Ovary (tissue), 9 donors: ENCODE results near the gene SH3TC2. TPM values are rescaled to one million over a fixed set of nuclear protein-coding genes. Genes with fewer than 3 reads are reported as not detected.

ENCODE experiments used
- DNase-seq, 5 donors: peaks; one replicate each; pipeline ENCODE4 v3.0.0-alpha.2; 2019 to 2020
- H3K27ac ChIP-seq, 2 donors: fragments of 200-600 bp; one replicate each; pipeline versions ENCODE4 v1.5.1 to v1.8.0; 2019 to 2022
- H3K27me3 ChIP-seq: fragments of 200-600 bp; one replicate; pipeline ENCODE4 v1.8.0; 2022
- H3K36me3 ChIP-seq: fragments of 200-600 bp; sonication (generic); one replicate; pipeline ENCODE4 v1.5.1; 2019
- H3K4me1 ChIP-seq: one replicate; pipeline ENCODE4 v1.8.1; 2013; ENCODE audit warnings: mild to moderate bottlenecking, moderate library complexity; ENCODE audit not compliant: insufficient read depth
- H3K4me3 ChIP-seq: fragments of 200-600 bp; sonication (generic); one replicate; pipeline ENCODE4 v1.5.1; 2017
- H3K9me3 ChIP-seq, 2 donors: fragments of 200-600 bp in 1 of 2; sonication (generic) in 1 of 2; one replicate each; pipeline versions ENCODE4 v1.5.1 to v1.8.1; 2013 to 2019; ENCODE audit warnings: mild to moderate bottlenecking in 1 of 2, moderate library complexity in 1 of 2
- CTCF ChIP-seq, 3 donors: fragments of 450-650 bp in 2 of 3; fragments of 200-600 bp in 1 of 3; IDR thresholded peaks; one replicate each; pipeline versions ENCODE4 v1.5.1 to v1.8.0; 2016 to 2022; ENCODE audit warnings: antibody characterized with exemption in 3 of 3, mild to moderate bottlenecking in 1 of 3
- EP300 ChIP-seq: sonication (generic); formaldehyde crosslinking; IDR thresholded peaks from one replicate; pipeline ENCODE4 v1.6.1; 2017; ENCODE audit warnings: antibody characterized with exemption
- POLR2A ChIP-seq: fragments of 450-650 bp; IDR thresholded peaks from one replicate; pipeline ENCODE4 v1.6.1; 2017; ENCODE audit warnings: antibody characterized with exemption, mild to moderate bottlenecking, moderate library complexity
- WGBS, 3 donors: extraction: QIAGEN DNeasy Blood & Tissue Kit in 1 of 3; methylation state at CpG; one replicate each; pipeline versions ENCODE4 v1.1.5 to v1.1.7; 2013 to 2017; 5-methylcytosine and 5-hydroxymethylcytosine counted together
- intact Hi-C, 4 donors: fragments of 100-400 bp; cut with DNase I; formaldehyde crosslinking; loops; one replicate each; pipeline versions ENCODE4 v1.11.0 to v1.15.1; 2022 to 2023
- polyA plus RNA-seq, 2 donors: library from polyadenylated mRNA; stranded (reverse); fragments of 200-250 nt in 1 of 2; fragments of 350-450 nt in 1 of 2; fragmentation: Illumina TruSeq in 1 of 2; extraction: RNeasy Lipid Tissue Mini Kit (QIAGEN cat#74804) in 1 of 2; gene quantifications; one replicate each; pipeline ENCODE4 v1.2.3, GENCODE V29; 2013 to 2014
- total RNA-seq, 7 donors: library from RNA; depleted of rRNA in 2 of 7; stranded (reverse); fragments of >200 nt in 2 of 7; fragmentation: NEBNext Ultra II Directional in 3 of 7; extraction: Animal tissue kit (Norgen Biotek cat#: 25700) in 3 of 7; gene quantifications; one replicate each; pipeline versions ENCODE4 v1.1.0 to v1.2.4, GENCODE V29; 2016 to 2023
- donor health status: DM: no; HTN: no; CAD: no; lungs with moderate emphysema.
- donor health status: DM: no; HTN: no; CAD: no.
- donor health status: Bipolar disorder and iron deficiency.
- donor health status: DM: yes; HTN: yes; CAD: no.
- donor health status: DM: no; HTN: no; CAD: no.
- donor health status: DM: yes; HTN: yes; CAD: no.

Gene SH3TC2
- total and polyA plus RNA-seq, 9 donors, result 0.18 to 0.80 (median 0.59) TPM

DNA sequence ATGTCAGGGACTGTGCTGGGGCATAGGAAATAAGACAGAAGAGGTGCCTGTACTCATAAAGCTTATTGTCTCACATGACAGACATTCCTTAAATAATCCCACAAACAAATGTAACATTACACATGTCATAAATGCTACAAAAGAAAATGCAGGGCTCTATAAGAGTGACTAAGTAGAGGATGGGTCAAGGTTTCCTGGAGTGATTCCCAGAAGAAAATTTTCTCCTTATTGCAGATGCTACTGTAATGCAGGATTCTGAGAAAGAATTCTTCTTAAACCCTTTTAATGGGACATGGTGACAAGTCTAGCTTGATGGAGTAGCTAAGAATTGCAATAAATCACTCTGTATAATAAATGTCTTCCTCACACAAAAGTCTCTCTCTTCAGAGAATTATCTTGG, 55.7 kb downstream of the SH3TC2 start:
- H3K4me3 ChIP-seq, result no peak overlapping the region
- intact Hi-C loops, result no loop called here
- H3K27me3 ChIP-seq, result no peaks in the 10 kb centered on the region
- DNase-seq, result no peak
- no peak overlapping the region for H3K27ac ChIP-seq
- no peaks in the 10 kb centered on the region for H3K4me1 ChIP-seq
- no peaks in the 10 kb centered on the region for H3K36me3 ChIP-seq
- no peaks in the 10 kb centered on the region for H3K9me3 ChIP-seq
- TF ChIP-seq EP300, result no peak
- no peak for TF ChIP-seq POLR2A
- TF ChIP-seq CTCF (IDR thresholded peaks at IDR 0.05), result no peak

- no peak for DNase-seq
- Histone ChIP-seq H3K4me3 (no peak overlapping the region), H3K27me3 (no peaks in the 10 kb centered on the region), H3K4me1 (no peaks in the 10 kb centered on the region), H3K36me3 (no peaks in the 10 kb centered on the region), H3K27ac (no peak overlapping the region), H3K9me3 (no peaks in the 10 kb centered on the region)
- TF ChIP-seq POLR2A (no peak), EP300 (no peak), CTCF (IDR thresholded peaks at IDR 0.05) (no peak)
- intact Hi-C loops, result no loop called here
- WGBS, 3 donors, result 94 to 100% (median 96%) methylated on average over 1 of the region's 1 CpG
These were observed 56.4 kb downstream of the SH3TC2 start for GRCh38 chr5:149006426-149006825.

- Histone ChIP-seq H3K27ac (no peak overlapping the region), H3K4me1 (no peaks in the 10 kb centered on the region), H3K36me3 (no peaks in the 10 kb centered on the region), H3K4me3 (no peak overlapping the region), H3K9me3 (no peaks in the 10 kb centered on the region), H3K27me3 (no peaks in the 10 kb centered on the region)
- no peak for TF ChIP-seq EP300
- TF ChIP-seq POLR2A, result no peak
- TF ChIP-seq CTCF (IDR thresholded peaks at IDR 0.05), result no peak
- intact Hi-C loops, result no loop called here
- no peak for DNase-seq
- 16 to 21% (median 20%) methylated on average over 2 of the region's 2 CpGs for WGBS, 3 donors
These were observed 57.6 kb downstream of the SH3TC2 start for GRCh38 chr5:149005077-149005892.

DNA sequence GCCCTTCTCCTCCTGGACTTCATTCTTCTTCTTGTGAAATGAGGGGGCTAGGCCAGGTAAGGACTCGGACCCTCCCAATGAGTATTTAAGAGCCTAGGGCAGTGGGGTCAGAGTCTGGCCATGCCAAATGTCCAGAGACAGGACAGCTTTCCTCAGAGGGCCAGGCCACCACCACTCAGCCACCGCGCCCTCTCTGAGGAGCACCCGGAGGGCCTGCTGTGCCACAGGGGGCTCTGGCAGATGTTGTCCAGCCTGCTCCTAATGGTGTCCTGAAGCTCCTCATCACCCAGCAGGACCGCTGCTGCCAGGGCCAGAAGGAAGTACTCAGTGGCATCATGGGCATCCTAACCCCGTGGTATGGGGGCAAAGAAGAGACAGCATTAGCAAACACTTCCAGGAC, 58.3 kb downstream of the SH3TC2 start:
- intact Hi-C loops, result no loop called here
- H3K4me1 ChIP-seq, result no peaks in the 10 kb centered on the region
- 74 to 94% (median 94%) methylated on average over 6 of the region's 6 CpGs for WGBS, 3 donors

More for the DNA sequence above, 58.3 kb downstream of the SH3TC2 start:
- TF ChIP-seq EP300 (no peak), POLR2A (no peak), CTCF (IDR thresholded peaks at IDR 0.05) (no peak)
- no peaks in the 10 kb centered on the region for H3K9me3 ChIP-seq
- no peak overlapping the region for H3K4me3 ChIP-seq
- DNase-seq, result no peak
- no peak overlapping the region for H3K27ac ChIP-seq
- H3K27me3 ChIP-seq, result no peaks in the 10 kb centered on the region
- no peaks in the 10 kb centered on the region for H3K36me3 ChIP-seq
